Peyer's patch (tissue), 4 donors: ENCODE measurements around the gene BAG1.

Source experiments
- CTCF ChIP-seq, 6 experiments: fragments of 450-650 bp in 4 of 6; fragments of 200-600 bp in 2 of 6; sonication (generic) in 1 of 6; IDR thresholded peaks; one replicate each; pipeline ENCODE4 v1.5.1; 2017 to 2019; ENCODE audit warnings: antibody characterized with exemption in 6 of 6, mild to moderate bottlenecking in 3 of 6, moderate library complexity in 1 of 6
- POLR2A ChIP-seq, 2 donors: fragments of 450-650 bp; IDR thresholded peaks; one replicate each; pipeline ENCODE4 v1.5.1; 2017; ENCODE audit warnings: antibody characterized with exemption in 2 of 2, mild to moderate bottlenecking in 2 of 2, moderate library complexity in 2 of 2

GRCh38 chr9:33222031-33222430, 42.5 kb downstream of the BAG1 start:
- no peak for TF ChIP-seq CTCF (IDR thresholded peaks at IDR 0.05)
- no peak for TF ChIP-seq POLR2A (IDR thresholded peaks at IDR 0.05)
